Cerebellar nuclear complex (tissue), 1 donor: Measurements from ENCODE around the gene ZBP1.

Experiments
- DNase-seq, 2 experiments: peaks; one replicate each; lab custom pipeline; 2025; lab: John Stamatoyannopoulos, UW

Gene ZBP1, protein sequence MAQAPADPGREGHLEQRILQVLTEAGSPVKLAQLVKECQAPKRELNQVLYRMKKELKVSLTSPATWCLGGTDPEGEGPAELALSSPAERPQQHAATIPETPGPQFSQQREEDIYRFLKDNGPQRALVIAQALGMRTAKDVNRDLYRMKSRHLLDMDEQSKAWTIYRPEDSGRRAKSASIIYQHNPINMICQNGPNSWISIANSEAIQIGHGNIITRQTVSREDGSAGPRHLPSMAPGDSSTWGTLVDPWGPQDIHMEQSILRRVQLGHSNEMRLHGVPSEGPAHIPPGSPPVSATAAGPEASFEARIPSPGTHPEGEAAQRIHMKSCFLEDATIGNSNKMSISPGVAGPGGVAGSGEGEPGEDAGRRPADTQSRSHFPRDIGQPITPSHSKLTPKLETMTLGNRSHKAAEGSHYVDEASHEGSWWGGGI

DNA sequence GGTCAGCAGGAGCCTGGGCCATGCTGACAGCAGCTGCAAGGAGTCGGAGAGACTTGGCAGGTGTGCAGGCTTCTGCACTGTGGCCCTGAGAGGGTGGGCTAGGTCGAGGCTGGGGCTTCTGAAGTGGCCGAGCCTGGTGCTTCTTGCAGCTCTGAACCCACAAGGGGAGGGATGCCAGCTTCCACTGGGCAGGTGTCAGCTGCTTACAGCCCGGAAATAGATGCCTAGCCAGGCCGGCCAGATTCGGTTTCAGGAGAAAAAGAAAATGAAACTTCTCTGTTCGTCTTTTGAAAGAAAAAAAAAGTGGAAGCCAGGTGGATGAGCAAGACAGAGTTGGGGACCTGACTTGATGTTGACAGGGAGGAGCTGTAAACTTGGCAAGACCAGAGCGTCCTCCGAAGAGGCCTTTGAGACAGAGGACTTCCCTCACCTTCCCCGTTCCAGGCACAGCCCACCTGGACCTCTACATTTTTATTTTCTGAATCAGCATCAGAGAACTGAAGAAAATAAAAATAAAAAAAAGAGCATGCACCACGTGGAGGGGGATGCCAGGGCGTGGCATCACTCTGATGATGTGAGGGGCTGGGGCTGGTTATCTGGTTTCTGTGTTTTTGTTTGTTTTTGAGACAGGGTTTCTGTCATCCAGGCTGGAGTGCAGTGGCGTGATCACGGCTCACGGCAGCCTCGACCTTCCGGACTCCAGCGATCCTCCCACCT is at the start of gene ZBP1:
Gene ZBP1, minus strand, starts transcription at position 153 of the 717 bp plus-strand sequence. Its CDS starts 131 bp downstream, at position 22.
- no peak for DNase-seq

DNA sequence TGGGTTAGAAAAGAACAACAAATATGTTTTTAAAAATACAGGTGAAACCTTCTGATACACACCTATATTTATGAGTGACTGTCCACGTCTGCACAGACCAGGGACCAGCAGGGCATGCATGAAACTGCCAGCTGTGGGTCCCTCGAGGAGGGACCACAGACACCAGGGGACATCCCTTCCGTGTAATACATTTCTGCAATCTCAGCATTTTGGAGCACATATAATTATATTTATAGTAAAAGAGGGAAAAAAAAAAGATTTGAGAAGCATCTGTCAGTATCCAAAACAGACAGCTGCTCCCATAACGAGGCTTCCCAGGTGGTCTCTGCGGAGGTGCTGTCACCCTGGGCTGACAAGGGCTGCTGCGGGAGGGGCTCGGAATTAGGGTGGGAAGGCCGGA is 49.4 kb upstream of the ZBP1 start:
- DNase-seq, result no peak

DNA sequence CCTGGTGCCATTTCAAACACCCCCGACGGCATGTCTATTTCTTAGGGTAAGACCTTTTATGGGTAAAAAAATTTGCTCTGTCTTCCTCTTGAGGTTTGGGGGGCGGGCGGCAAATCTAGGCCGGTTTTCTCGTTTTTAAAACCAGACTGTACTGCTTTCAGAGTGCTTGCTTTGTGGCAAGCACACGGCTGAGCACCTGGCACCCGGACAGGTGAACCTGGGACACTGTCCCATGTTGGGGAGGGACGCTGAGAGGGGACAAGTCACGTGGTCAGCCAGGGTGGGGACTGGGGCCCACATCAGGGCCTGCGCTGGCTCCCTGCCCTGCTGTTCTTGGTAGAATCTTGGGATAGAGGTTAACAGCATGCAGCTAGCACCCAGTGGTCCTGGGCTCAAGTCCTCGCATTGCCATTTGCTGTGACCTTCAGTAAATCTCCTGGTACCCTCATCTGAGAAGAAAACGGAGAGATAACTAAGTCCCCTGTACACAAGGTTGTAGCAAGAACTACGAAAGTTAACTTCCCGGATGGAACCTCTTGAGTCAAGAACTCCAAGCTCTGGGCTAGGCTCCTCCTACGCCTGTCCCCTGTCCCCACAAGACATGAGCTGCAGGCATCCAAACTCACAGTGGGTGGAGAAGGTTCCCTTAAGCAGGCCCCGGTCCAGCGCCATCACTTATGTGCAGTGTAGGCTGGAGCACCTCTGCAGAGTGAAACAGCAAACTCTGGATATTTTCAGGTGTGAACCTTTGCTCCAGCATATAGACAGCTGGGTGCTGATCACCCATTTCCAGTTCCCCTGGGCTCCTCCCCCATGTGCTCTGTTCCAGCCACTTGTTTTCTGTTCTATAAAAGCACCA is 47.9 kb upstream of the ZBP1 start:
- DNase-seq, result no peak

DNA sequence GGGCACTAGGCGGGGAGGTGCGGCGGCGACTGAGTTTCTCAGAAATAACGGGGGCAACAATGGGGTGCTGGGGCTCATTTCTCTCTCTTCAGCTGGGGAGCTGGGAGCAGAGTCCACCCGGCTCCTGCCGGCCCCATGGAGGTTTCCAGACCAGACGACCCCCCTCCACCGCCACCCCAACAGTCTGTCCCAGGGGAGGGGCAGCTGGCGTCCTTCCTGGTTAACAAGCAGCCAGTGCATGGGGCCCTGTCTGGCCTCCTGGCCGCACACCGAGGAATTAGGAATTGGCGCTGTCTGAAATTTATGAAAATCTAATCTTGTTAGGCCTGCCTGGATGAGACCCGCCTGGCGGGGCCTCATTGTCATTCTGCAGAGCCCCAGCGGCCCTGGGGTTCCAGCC is 47.2 kb upstream of the ZBP1 start:
- no peak for DNase-seq

DNA sequence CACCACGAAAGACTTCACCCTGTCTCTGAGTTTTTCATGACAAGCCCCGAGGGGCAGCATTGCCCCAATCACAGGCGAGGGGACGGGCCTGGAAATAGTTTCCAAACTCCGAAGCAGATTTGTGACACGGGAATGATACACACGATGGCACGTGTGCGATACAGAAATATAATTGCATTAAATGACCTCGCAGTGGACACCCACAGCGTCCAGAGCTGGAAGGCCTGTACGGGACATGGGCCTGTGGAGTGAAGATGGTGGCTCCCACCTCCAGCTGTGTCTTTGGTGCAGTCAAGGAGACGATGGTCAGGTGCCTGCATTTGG is 46.6 kb upstream of the ZBP1 start:
- DNase-seq, result no peak

DNA sequence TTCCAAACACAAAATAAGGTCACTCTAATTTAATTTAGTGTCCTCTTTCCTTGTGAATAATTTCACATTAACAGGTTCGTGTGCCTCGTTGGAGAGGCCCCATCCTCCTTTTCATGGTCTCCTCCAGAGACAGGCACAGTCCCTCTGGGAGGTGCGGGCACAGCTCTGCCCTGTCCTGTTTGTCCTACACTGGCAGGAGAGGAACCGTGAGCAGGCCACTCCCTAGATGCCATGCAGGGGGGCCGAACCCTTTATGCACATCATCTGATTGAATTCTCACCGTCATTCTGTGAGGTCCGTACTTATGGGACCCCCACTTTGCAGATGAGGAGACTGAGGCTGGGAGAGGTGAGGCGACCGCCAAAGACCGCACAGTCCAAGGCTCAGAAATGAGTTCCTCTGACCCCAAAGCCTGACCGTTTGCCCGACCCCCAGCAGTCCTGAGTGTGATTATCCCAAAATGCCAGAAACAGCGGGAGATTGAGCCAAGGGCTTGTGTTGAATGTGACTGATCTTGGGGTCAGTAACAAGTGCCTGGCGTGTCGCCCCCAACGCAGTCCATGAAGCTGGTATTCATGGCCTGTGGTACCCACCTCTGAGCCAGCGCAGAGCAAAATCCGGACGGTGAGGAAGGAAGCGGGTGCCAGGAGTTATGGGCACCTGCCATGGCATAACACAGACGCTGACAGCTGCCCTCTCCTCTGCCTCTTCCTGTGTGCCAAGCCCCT is 46.0 kb upstream of the ZBP1 start:
- DNase-seq, result no peak

DNA sequence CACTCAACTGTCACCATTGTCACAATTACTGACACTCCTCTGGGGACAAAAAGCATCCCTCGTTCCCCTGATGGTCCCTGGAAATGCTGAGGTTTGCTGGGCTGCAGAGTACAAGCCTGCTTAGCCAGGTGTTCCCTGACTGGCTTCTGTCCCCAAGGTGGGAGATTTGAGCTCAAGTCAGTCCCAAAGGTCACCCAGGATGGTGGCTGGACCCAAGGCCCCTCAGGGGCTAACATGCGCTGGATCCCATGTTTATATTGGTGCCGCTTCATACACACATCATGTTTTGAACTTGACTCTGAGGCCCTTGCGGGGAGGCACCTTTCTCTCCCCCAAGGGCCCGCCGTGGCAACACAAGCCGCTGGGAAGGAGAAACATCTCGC is 45.4 kb upstream of the ZBP1 start:
- DNase-seq, result no peak

DNA sequence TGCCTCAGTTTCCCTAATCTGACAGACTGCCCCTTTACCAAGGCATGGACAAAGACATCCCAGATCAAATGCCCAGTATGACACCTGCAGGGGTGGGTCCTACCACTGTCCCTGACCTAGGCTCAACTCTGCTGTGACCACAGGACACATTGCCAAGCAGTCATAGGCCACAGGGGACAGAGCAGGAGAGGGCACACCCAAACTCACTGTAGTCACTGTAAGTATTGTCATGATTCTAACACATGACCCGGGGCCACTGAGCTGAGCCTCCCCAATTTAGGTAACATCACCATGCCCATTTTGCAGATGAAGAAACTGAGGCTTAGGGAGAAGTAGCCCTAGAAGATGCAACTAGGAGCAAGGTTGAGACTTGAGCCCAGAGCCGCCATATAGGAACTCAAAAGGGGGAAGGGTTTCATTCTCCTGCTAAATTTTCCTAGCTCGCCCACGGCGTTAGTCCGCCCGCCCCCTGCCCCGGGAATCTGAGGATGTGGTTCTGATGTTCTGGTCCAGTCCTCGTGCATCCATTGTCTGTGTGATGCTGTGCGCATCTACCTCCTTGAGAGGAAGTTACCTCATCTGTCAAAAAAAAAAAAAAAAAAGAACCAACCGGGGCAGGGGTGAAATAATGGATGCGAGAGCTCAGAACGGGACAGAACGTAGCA is 44.8 kb upstream of the ZBP1 start:
- DNase-seq, result no peak

DNA sequence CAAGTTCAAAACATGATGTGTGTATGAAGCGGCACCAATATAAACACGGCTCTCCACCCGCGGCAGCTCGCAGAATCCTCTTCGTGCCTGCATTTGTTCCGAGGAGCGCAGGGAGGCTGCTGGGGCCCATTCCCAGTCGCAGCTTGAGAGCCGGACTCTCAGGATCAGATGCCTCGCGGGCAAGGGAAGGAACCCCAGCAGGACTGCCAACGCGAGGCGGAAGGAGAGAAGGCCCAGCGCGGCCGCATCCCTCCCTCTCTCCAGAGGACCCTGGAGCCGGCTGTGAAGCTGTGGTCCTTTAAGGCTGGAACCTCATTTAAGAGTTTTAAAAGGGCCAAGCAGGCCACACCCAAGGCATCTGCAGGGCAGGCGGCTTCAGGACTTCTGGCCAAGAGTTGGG is 44.2 kb upstream of the ZBP1 start:
- DNase-seq, result no peak

DNA sequence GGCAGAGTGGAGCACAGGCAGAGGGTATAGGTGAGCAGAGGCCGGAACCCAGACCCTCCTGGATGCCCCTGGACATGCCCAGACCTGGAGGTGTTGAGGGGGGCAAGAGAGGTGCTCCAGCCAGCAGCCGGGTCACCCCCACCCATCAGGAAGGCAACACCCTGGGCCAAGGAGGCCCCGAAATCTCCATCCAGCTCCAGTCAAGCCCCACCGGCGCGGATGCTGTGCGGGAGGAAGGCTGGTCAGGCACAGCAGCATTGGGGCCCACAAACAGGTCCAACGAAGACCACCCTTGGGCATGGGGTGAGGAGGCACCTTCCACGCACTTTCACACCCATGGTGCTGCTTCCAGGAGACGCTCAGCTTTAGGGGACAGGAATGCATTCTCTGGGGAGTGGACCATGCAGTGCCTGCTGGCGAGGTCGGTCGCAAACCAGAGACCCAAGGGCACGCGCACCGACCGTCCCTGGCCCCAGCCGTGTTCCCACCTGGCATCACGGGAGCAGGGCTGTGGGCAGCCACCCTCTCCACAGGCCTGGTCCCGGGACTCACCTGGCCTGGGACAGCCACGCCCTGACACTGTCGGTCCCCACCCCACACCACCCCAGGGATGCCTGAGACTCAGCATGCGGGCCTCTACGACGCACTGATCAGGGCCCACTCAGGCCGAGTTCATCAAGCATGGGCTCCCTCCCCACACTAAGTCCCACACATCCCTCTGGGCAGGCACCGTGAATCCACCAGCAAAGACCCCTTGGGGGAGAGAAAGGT is 43.6 kb upstream of the ZBP1 start:
- DNase-seq, result no peak

DNA sequence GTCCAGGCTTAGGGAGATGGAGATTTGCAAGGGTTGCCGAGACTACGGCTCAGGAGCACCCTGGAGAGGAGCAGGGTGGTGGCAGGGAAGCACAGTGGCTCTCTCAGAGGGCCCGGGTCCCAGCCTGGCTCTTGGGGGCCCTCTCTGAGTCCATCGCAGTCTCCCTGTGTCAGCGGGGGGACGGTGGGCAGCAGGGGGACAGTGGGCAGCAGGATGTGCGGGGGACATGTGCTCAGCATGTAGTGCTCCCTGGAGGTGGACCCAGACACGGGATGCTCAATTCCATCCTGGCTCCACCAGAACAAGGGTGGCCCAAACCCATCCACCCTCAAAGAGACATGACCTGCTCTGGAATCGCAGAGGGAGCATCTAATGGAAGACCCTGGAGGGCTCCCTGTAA is 43.0 kb upstream of the ZBP1 start:
- DNase-seq, result no peak

DNA sequence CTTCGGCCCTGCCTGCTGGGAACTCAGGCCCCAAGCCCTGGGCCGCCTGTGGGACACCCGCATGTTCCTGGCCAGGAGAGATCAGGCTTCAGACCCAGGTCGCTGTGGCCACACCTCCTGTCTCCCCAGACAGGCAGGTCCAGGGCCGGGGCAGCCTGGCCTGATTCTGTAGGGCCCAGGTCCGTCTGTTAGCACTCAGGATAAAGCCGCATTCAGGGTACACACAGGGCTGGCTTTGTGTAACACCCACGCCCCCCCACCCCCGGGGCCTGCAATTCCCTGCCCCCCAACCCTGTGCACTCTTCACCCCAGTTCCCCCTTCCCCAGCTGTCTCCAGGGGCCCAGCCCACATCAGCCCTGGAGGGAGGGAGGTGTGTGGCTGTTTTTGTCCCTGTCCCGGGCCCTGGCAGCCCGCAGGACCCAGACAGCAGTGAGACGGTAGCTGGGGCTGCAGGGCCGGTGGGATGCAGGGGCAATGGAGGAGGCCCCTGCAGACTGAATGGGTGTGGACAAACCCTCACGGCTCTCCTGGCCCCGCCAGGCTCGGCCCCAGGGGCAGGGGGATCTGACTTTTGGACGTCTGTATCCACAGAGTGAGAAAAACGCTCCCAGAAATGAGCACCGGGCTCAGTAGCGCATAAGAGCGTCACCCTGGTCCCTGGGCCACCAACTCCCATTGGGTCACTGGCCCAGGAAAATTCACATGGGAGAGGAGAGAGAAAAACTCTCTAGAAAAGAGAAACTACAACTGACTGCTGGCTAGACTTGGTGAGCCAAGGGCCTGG is 42.4 kb upstream of the ZBP1 start:
- DNase-seq, result no peak

DNA sequence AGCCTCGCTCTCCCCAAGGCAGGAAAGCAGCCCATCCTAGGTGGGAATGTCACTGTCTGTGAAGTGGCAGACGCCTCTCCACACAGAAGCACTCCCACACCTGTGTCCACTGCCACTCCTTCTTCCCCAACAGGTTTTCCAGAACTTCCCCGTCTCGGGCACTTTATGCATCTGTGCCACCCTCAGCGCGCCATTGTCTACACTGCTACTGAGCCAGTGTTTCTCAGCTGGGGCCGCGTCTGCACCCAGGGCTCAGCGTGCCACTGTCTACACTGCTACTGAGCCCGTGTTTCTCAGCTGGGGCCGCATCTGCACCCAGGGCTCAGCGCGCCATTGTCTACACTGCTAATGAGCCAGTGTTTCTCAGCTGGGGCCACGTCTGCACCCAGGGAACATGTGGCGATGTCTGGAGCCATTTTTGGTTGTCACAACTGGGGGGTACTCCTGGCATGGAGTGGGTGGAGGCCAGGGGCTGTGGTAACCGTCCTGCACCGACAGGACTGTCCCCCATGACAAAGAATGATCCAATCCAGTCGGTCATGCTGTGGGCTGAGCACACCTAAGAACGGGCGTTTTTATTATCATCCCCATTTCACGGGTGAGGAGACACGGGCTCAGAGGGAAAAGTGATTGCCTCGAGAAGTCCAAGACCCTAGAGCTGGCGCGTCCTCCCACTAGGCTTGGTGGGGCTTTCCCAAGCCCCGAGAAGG is 41.7 kb upstream of the ZBP1 start:
- DNase-seq, result no peak

DNA sequence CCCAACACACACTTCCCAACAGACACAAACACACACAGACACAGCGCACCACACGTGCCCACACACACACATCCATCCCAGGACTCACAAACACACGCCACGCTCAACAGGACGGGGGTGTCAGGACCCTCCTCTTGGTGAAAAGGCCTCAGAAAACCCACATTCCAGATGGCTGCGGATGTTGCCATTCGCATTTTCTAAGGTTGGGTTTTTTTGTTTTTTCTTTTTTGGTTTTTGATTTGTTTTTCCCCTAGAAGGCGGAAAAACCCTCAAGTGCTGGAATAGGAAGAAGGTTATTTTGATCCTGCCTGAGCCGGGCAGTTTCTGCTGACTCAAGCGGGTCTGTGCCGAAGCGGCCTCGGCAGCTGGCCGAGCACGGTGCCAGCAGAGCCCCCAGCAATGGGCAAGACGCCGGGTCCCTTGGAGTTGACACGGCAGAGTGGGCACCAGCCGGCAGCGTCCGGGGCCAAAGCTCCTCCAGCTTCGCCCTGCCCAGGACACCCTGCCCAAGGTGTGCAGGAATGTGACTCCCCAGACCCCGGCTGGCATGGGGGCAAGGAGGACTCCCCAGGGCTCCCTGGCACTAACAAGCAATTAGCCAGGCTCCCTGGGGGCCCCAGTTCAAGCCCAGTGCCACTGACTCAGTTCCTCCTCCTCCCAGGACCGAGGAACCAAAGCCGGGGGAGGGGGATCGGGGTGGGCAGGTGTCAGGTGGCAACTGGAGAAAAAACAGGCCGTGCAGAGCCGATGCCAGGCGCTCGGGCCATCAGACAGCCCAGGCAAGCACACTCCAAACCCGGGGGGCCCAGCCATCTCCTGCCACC is 40.9 kb upstream of the ZBP1 start:
- DNase-seq, result no peak

DNA sequence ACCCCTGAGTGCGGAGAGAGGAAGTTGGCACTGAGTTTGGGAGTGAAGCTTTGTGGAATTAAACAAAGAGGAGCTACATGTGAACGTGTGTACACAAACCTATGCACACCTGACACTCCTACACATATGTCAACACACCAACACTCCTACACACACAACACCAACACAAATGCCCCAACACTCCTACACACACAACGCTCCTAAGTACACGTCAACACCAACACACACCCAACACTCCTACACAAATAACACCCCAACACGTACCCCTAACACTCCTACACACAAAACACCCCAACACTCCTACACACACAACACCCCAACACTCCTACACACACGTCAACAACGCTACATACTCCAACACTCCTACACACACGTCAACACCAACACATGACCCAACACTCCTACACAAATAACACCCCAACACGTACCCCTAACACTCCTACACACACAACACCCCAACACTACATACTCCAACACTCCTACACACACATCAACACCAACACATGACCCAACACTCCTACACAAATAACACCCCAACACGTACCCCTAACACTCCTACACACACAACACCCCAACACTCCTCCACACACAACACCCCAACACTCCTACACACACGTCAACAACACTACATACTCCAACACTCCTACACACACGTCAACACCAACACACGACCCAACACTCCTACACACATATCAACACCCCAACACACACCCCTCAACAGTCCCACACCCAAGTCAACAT is 40.1 kb upstream of the ZBP1 start:
- no peak for DNase-seq

DNA sequence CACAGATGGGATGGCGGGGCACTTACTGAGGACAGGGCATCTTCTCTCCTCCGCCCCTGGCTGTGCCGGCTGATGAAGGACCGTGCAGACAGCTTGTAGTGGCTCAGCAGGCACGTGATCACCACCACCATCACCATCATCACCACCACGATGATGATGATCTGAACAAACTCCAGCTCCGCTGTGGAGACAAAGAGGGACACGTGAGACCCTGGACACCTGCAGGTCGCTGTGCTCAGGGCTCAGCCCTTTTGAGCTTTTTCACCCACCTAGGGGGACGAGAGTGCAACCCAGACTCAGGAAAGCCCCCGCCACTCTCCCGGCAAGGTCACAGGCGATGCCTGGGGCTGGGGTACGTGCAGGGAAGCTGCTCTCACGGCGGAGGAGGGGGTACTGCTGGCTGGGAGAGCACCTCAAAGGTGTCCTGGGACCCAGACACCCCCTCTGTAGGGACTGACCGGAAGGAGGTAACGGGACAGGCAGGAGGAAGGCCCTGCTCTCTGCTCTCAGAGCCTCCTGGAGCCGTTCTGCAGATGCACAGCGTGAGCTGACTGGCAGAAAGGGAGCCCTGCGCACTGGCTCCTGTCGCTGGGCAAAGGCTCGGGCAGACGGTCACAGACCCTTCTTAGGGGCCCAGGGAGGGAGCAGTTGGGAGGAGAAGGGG is 39.4 kb upstream of the ZBP1 start:
- no peak for DNase-seq
